Neural crest cell (in vitro differentiated cells): ENCODE measurements around the gene C2CD4A. TPM values are rescaled to one million over a fixed set of nuclear protein-coding genes. Genes with fewer than 3 reads are reported as not detected.

Experiments used
- DNase-seq: peaks from one replicate; pipeline ENCODE4 v3.0.0; 2021; ENCODE audit warnings: low read depth, mixed read lengths, low spot score
- H3K27ac Mint-ChIP-seq: one replicate; pipeline ENCODE4 v1.8.0; 2021; ENCODE audit warnings: mild to moderate bottlenecking, mixed read lengths; ENCODE audit not compliant: unreplicated experiment
- H3K27me3 Mint-ChIP-seq: 2 replicates; pipeline ENCODE4 v1.8.0; 2021; ENCODE audit warnings: low read depth, mild to moderate bottlenecking, mixed read lengths
- H3K36me3 Mint-ChIP-seq: 2 replicates; pipeline ENCODE4 v1.8.0; 2021; ENCODE audit warnings: low read depth, mild to moderate bottlenecking, mixed read lengths
- H3K4me1 Mint-ChIP-seq: 2 replicates; pipeline ENCODE4 v1.8.0; 2021; ENCODE audit warnings: mixed read lengths
- H3K4me3 Mint-ChIP-seq: one replicate; pipeline ENCODE4 v1.8.0; 2021; ENCODE audit warnings: mild to moderate bottlenecking, mixed read lengths
- H3K9me3 Mint-ChIP-seq: 2 replicates; pipeline ENCODE4 v1.8.0; 2021; ENCODE audit warnings: mixed read lengths
- CTCF ChIP-seq: fragments of 200-600 bp; sonication (generic); conservative IDR thresholded peaks from 2 replicates; pipeline ENCODE4 v1.5.0; 2021; ENCODE audit warnings: antibody characterized with exemption, mild to moderate bottlenecking
- total RNA-seq: library from RNA; stranded (reverse); gene quantifications from 2 replicates; pipeline ENCODE4 v1.2.1, GENCODE V29; 2021

C2CD4A gene
- total RNA-seq, 1 donor from 2014 or later: not detected

- DNase-seq: no peak
- Mint-ChIP-seq H3K4me1 (peaks cover 24% of the 10 kb centered on the region), H3K27me3 (peaks cover 86% of the 10 kb centered on the region), H3K27ac (no peak overlapping the region), H3K9me3 (no peaks in the 10 kb centered on the region), H3K36me3 (no peaks in the 10 kb centered on the region), H3K4me3 (no peak overlapping the region)
- TF ChIP-seq CTCF: no peak
Observed at GRCh38 chr15:62063825-62064635, 2.7 kb upstream of the C2CD4A start.

- peaks cover 9% of the 10 kb centered on the region for H3K4me1 Mint-ChIP-seq
- no peak overlapping the region for H3K27ac Mint-ChIP-seq
- peak overlapping the region; percentile 76 for H3K4me3 Mint-ChIP-seq
- H3K27me3 Mint-ChIP-seq: peaks cover 73% of the 10 kb centered on the region
- no peak for DNase-seq
- TF ChIP-seq CTCF: no peak
- no peaks in the 10 kb centered on the region for H3K36me3 Mint-ChIP-seq
- no peaks in the 10 kb centered on the region for H3K9me3 Mint-ChIP-seq
Observed at GRCh38 chr15:62067448-62068044, 769 bp downstream of the C2CD4A start.

GRCh38 chr15:62068071-62068809 lies 1.5 kb downstream of the C2CD4A start:
- peak; percentile 41 for TF ChIP-seq CTCF
- H3K9me3 Mint-ChIP-seq: no peaks in the 10 kb centered on the region
- peaks cover 69% of the 10 kb centered on the region for H3K27me3 Mint-ChIP-seq
- DNase-seq: peak; percentile 41
- H3K4me1 Mint-ChIP-seq: peaks cover 9% of the 10 kb centered on the region
- H3K4me3 Mint-ChIP-seq: peak overlapping the region; percentile 61
- H3K36me3 Mint-ChIP-seq: no peaks in the 10 kb centered on the region
- H3K27ac Mint-ChIP-seq: no peak overlapping the region

- Mint-ChIP-seq H3K36me3 (no peaks in the 10 kb centered on the region), H3K27ac (no peak overlapping the region), H3K4me3 (peak overlapping the region; percentile 61), H3K4me1 (peaks cover 9% of the 10 kb centered on the region), H3K27me3 (peaks cover 69% of the 10 kb centered on the region), H3K9me3 (no peaks in the 10 kb centered on the region)
- no peak for DNase-seq
- peak; percentile 7 for TF ChIP-seq CTCF
Observed at GRCh38 chr15:62068810-62069167, 2.0 kb downstream of the C2CD4A start.

- DNase-seq: no peak
- Mint-ChIP-seq H3K9me3 (no peaks in the 10 kb centered on the region), H3K36me3 (no peaks in the 10 kb centered on the region), H3K27me3 (peaks cover 67% of the 10 kb centered on the region), H3K4me3 (no peak overlapping the region), H3K27ac (no peak overlapping the region), H3K4me1 (peaks cover 9% of the 10 kb centered on the region)
- TF ChIP-seq CTCF: no peak
Observed at GRCh38 chr15:62069551-62069950, 2.8 kb downstream of the C2CD4A start.
